Cerebellar nuclear complex (tissue), 1 donor: Measurements from ENCODE around the gene OLFM1.
A peak's percentile ranks its signal among the peaks of the same experiment; 100 is the strongest.

Experiments used
- DNase-seq, 2 experiments: peaks; one replicate each; lab custom pipeline; 2025; lab: John Stamatoyannopoulos, UW

Gene OLFM1

GRCh38 chr9:135090081-135090480 lies 2.6 kb downstream of the OLFM1 start:
- DNase-seq = no peak

- DNase-seq = no peak
Observed at GRCh38 chr9:135090547-135090946, 3.1 kb downstream of the OLFM1 start.

- DNase-seq = no peak
Observed at GRCh38 chr9:135091545-135091944, 4.1 kb downstream of the OLFM1 start.

GRCh38 chr9:135093111-135093510 lies 5.6 kb downstream of the OLFM1 start:
- no peak for DNase-seq

GRCh38 chr9:135093911-135094584 lies 6.6 kb downstream of the OLFM1 start:
- no peak for DNase-seq

- DNase-seq = no peak
Observed at GRCh38 chr9:135095470-135096407, 8.3 kb downstream of the OLFM1 start.

- no peak for DNase-seq
Observed at GRCh38 chr9:135096408-135096895, 9.0 kb downstream of the OLFM1 start.

- no peak for DNase-seq
Observed at GRCh38 chr9:135098400-135099105, 11.1 kb downstream of the OLFM1 start.

GRCh38 chr9:135099574-135099973 lies 12.1 kb downstream of the OLFM1 start:
- DNase-seq = no peak

- DNase-seq = no peak
Observed at GRCh38 chr9:135100241-135100681, 12.8 kb downstream of the OLFM1 start.

GRCh38 chr9:135100725-135101410 lies 13.4 kb downstream of the OLFM1 start:
- DNase-seq = no peak

- DNase-seq = no peak
Observed at GRCh38 chr9:135101486-135101885, 14.0 kb downstream of the OLFM1 start.

- no peak for DNase-seq
Observed at GRCh38 chr9:135101926-135102325, 14.5 kb downstream of the OLFM1 start.

GRCh38 chr9:135102331-135102730 lies 14.9 kb downstream of the OLFM1 start:
- no peak for DNase-seq

- peak; percentile 84 to 91 for DNase-seq
Observed at GRCh38 chr9:135103001-135103446, 15.6 kb downstream of the OLFM1 start.

GRCh38 chr9:135103931-135104639 lies 16.6 kb downstream of the OLFM1 start:
- no peak for DNase-seq

GRCh38 chr9:135104761-135105160 lies 17.3 kb downstream of the OLFM1 start:
- DNase-seq = no peak

GRCh38 chr9:135105211-135105745 lies 17.8 kb downstream of the OLFM1 start:
- no peak for DNase-seq

GRCh38 chr9:135105938-135106491 lies 18.5 kb downstream of the OLFM1 start:
- DNase-seq = no peak

- DNase-seq = no peak
Observed at GRCh38 chr9:135106551-135107270, 19.2 kb downstream of the OLFM1 start.
